ENCODE results near the gene GSS. TPM values are rescaled to one million over a fixed set of nuclear protein-coding genes. Genes with fewer than 3 reads are reported as not detected.

The GSS gene
- total and polyA plus RNA-seq, 2 of the 8 experiments (the other 6 are each of a cell fraction or from before 2014, with no cell fraction given) = 34.6 to 43.2 TPM

MicroRNAs within 50 kb of the gene (microRNA counts, 767-probe panel; counts per million panel counts)
- 879 counts per million, percentile 95 among the panel's probes with 10 or more counts for microRNA hsa-miR-499a-3p
- 879 counts per million, percentile 95 among the panel's probes with 10 or more counts for microRNA hsa-miR-499a-5p
- microRNA hsa-miR-499b-3p = 879 counts per million, percentile 95 among the panel's probes with 10 or more counts
- 879 counts per million, percentile 95 among the panel's probes with 10 or more counts for microRNA hsa-miR-499b-5p

Small RNA genes lying within 50 kb of the gene (microRNA-seq; reads per million reads assigned to microRNA genes)
- 0 reads per million in 2 experiments for gene MIR499A (ENCODE audit: borderline microRNAs expressed in 2 of 2, borderline number of aligned reads in 2 of 2, borderline replicate concordance in 1 of 2)
- 0 reads per million in 2 experiments for gene MIR499B (ENCODE audit: borderline microRNAs expressed in 2 of 2, borderline number of aligned reads in 2 of 2, borderline replicate concordance in 1 of 2)

Small RNA genes lying within 50 kb of the gene (small RNA-seq; reads per million reads assigned to genes)
- gene MIR499A (ENCODE audit: insufficient read depth) = 2.9 reads per million, percentile 36 among the genes with 10 or more reads in this experiment

Other genes with a start within 250 kb of the GSS start
- gene NCOA6, start 130.2 kb downstream of the GSS start, total RNA-seq (2021; fragmentation: NEBNext Ultra II Directional; extraction: Animal tissue kit (Norgen Biotek cat#: 25700)) = 9.5 TPM in 2 replicates
- gene NCOA6, start 130.2 kb downstream of the GSS start, polyA plus RNA-seq (2011; rRNA removed) = 8.8 and 9.0 TPM in 2 replicates
- 24.1 and 25.5 TPM in 2 replicates for gene GGT7, start 83.0 kb downstream of the GSS start, total RNA-seq (2021; fragmentation: NEBNext Ultra II Directional; extraction: Animal tissue kit (Norgen Biotek cat#: 25700))
- 20.2 and 31.7 TPM in 2 replicates for gene GGT7, start 83.0 kb downstream of the GSS start, polyA plus RNA-seq (2011; rRNA removed)
- gene ACSS2, start 79.2 kb downstream of the GSS start, total RNA-seq (2021; fragmentation: NEBNext Ultra II Directional; extraction: Animal tissue kit (Norgen Biotek cat#: 25700)) = 17.7 and 19.9 TPM in 2 replicates
- gene ACSS2, start 79.2 kb downstream of the GSS start, polyA plus RNA-seq (2011; rRNA removed) = 23.1 and 24.2 TPM in 2 replicates
- gene MYH7B, start 62 bp upstream of the GSS start, total RNA-seq (2021; fragmentation: NEBNext Ultra II Directional; extraction: Animal tissue kit (Norgen Biotek cat#: 25700)) = 0.30 and 0.69 TPM in 2 replicates
- gene MYH7B, start 62 bp upstream of the GSS start, polyA plus RNA-seq (2011; rRNA removed) = 0.15 and 0.25 TPM in 2 replicates
- gene TRPC4AP, start 137.0 kb upstream of the GSS start, total RNA-seq (2021; fragmentation: NEBNext Ultra II Directional; extraction: Animal tissue kit (Norgen Biotek cat#: 25700)) = 72.7 and 73.1 TPM in 2 replicates
- gene TRPC4AP, start 137.0 kb upstream of the GSS start, polyA plus RNA-seq (2011; rRNA removed) = 74.8 and 75.0 TPM in 2 replicates
- 19.6 and 21.5 TPM in 2 replicates for gene EDEM2, start 191.5 kb upstream of the GSS start, total RNA-seq (2021; fragmentation: NEBNext Ultra II Directional; extraction: Animal tissue kit (Norgen Biotek cat#: 25700))
- gene EDEM2, start 191.5 kb upstream of the GSS start, polyA plus RNA-seq (2011; rRNA removed) = 15.2 and 18.6 TPM in 2 replicates
- gene PROCR, start 216.3 kb upstream of the GSS start, total RNA-seq (2021; fragmentation: NEBNext Ultra II Directional; extraction: Animal tissue kit (Norgen Biotek cat#: 25700)) = 19.5 and 21.3 TPM in 2 replicates
- 42.9 and 54.4 TPM in 2 replicates for gene PROCR, start 216.3 kb upstream of the GSS start, polyA plus RNA-seq (2011; rRNA removed)

Measured in H1 (cell line).